MG63 (cell line): ENCODE data around the gene SGK1. TPM values are rescaled to one million over a fixed set of nuclear protein-coding genes. Genes with fewer than 3 reads are reported as not detected.
"Not testable (repeated sequence)": the region's sequence is repeated elsewhere in the genome, so short reads cannot be mapped to it uniquely, and the experiment has no call there.

Source experiments
- DNase-seq: peaks from one replicate; pipeline ENCODE4 v3.0.0-alpha.2; 2020
- H3K27me3 ChIP-seq: fragments of 250-450 bp; sonication (Bioruptor Pico); 2 replicates; pipeline ENCODE4 v1.5.1; 2020; ENCODE audit warnings: mild to moderate bottlenecking, moderate library complexity
- H3K36me3 ChIP-seq: fragments of 250-450 bp; sonication (Bioruptor Pico); 2 replicates; pipeline ENCODE4 v1.5.1; 2020; ENCODE audit warnings: mild to moderate bottlenecking, moderate library complexity
- H3K4me3 ChIP-seq: fragments of 250-450 bp; sonication (Bioruptor Pico); 2 replicates; pipeline ENCODE4 v1.5.1; 2020; ENCODE audit warnings: mild to moderate bottlenecking, moderate library complexity
- H3K9me3 ChIP-seq: fragments of 250-450 bp; sonication (Bioruptor Pico); 2 replicates; pipeline ENCODE4 v1.5.1; 2020; ENCODE audit warnings: mild to moderate bottlenecking, moderate library complexity
- total RNA-seq: library from RNA; depleted of rRNA; stranded (reverse); fragments of >200 nt; shearing (Covaris generic); gene quantifications from 2 replicates; pipeline ENCODE4 v1.2.3, GENCODE V29; 2014; ENCODE audit warnings: low replicate concordance

The SGK1 gene
- total RNA-seq, 1 experiment from 2014 or later = 80.0 TPM

DNA sequence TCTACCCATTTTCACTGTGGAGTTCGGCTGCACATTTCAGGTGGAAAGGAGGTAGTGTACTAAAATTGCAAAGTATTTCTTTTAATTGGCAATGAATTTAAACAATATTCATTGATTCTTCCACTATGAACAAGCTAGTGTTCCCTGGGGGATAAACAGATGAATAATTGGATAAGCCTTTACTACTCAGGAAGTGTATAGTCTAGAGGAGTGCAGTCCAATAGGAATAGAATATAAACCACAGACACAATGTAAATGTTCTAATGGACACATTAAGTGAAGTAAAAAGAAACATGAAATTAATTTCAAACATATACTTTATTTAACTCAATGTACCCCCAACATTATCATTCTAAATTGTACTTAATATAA is 28.7 kb downstream of the SGK1 start:
- DNase-seq = no peak
- Histone ChIP-seq H3K9me3 (peaks cover 5% of the 10 kb centered on the region; the same call in 1 of the 2 replicates), H3K27me3 (no peaks in the 10 kb centered on the region), H3K4me3 (no peak overlapping the region), H3K36me3 (no peaks in the 10 kb centered on the region)

DNA sequence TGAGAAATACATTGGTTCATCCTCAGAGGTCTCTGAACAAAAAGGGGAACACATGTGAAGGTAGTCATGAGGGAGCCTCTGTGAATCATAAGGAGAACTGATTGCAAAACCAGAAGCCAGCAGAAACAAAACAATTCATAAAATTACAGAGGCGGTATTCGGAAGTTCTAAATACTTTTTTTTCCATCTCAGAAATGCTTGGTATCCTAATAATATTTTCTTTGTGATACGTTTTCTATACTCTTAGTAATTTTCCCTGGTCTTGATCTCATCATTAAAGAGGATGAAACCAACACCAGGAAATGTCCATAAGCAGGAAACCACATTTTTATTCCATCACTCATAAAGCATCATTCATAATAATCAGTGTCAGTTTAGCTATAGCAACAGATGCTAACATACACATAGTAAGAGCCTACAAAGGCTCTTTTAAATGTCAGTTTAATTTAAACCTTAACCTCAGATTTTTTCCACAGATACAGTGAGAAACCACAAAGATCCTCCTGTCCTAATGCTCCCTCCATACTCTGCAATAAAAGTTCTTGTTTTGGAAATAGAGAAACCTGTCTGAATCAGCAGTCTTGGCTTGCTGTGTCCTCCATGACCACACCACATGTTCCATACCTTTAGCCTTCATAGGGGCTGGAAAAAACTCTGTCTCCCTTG is 29.2 kb downstream of the SGK1 start:
- H3K4me3 ChIP-seq = no peak overlapping the region
- no peaks in the 10 kb centered on the region for H3K27me3 ChIP-seq
- H3K36me3 ChIP-seq = no peaks in the 10 kb centered on the region
- peaks cover 5% of the 10 kb centered on the region; the same call in 1 of the 2 replicates for H3K9me3 ChIP-seq
- DNase-seq = no peak

DNA sequence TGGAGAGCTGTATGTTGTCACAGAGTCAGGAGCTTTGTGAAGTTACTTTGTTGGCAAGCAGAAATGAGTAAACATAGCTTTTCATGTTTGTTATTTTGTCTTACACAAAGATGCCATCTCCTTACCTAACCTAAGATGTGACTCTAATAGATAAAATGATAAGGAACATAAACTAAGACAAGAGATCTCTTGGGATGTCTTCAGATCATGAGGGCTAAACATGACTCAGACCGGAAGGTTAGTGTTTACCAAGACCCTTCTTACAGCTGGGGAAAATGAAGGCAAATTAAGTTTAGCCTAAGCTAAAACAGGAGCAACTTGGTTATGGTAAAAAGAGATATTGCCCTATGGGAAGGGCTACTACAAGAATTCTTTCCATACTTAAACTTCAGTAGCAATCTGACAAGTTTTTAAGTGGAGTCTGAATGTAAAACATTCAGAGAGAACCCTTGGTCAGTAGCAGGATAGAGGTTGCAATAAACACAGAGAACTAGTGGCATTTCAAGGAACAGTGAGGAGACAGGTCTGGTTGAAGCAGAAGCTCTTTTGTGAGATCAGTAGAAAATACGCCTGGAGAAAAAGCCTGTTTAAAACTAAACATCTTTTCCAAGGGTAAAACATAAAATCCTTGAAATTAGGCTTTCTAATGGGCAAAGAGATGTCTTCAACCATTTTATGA is 29.9 kb downstream of the SGK1 start:
- Histone ChIP-seq H3K9me3 (peaks cover 5% of the 10 kb centered on the region; the same call in 1 of the 2 replicates), H3K27me3 (no peaks in the 10 kb centered on the region), H3K36me3 (no peaks in the 10 kb centered on the region), H3K4me3 (no peak overlapping the region)
- no peak for DNase-seq

DNA sequence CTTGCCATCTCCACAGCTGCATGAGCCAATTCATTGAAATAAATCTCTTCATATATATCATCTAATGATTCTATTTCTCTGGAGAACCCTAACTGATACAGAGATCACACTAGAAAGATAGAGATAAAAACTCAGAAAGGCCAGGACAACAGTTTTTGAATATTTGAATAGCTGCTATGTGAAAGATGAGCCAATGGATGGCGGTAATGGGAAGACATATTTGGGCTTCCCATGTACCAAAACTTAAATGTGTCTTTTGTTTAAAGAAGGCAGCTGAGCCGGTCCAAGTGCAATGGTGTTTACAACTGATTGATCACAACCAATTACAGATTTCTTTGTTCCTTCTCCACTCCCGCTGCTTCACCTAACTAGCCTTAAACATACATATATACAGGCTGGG is 35.1 kb downstream of the SGK1 start:
- no peaks in the 10 kb centered on the region for H3K9me3 ChIP-seq
- no peaks in the 10 kb centered on the region for H3K36me3 ChIP-seq
- no peaks in the 10 kb centered on the region for H3K27me3 ChIP-seq
- no peak for DNase-seq
- no peak overlapping the region for H3K4me3 ChIP-seq

DNA sequence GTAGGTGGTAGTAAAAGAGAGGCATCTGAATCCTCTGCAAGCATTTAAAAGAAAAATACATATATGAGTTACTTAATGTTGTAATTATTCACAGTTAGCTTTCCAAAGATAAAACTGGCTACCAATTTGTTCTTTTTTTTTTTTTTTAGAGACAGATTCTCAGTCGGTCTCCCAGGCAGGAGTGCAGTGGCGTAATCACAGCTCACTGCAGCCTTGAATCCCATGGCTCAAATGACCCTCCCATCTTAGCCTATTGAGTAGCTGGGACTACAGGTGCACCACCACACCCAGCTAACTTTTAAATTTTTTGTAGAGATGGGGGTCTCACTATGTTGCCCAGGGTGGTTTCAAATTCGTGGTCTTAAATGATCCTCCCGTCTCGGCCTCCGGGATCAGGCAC is 36.5 kb downstream of the SGK1 start:
- Histone ChIP-seq H3K4me3 (no peak overlapping the region), H3K27me3 (no peaks in the 10 kb centered on the region), H3K36me3 (no peaks in the 10 kb centered on the region), H3K9me3 (no peaks in the 10 kb centered on the region)
- no peak for DNase-seq

DNA sequence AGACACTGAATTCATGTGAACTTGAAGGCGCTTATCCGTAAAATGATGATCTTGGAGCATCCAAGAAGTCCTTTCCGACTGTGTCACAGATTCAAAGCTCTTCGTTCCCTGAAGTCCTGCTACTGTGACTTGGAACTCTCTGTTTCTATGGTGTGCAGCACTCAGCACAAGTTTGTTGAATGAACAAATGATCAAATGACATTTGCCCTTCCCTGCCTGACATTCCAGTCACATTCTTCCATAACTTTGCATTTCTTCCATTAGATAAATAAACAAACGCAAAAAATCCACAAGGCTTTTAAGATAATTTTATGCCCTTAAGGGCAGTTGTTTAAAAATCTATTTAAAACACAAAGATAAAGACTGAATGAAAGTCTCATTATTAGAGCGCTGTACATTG is 39.9 kb downstream of the SGK1 start:
- Histone ChIP-seq H3K27me3 (no peaks in the 10 kb centered on the region), H3K9me3 (no peaks in the 10 kb centered on the region), H3K36me3 (no peaks in the 10 kb centered on the region), H3K4me3 (no peak overlapping the region)
- DNase-seq = no peak

DNA sequence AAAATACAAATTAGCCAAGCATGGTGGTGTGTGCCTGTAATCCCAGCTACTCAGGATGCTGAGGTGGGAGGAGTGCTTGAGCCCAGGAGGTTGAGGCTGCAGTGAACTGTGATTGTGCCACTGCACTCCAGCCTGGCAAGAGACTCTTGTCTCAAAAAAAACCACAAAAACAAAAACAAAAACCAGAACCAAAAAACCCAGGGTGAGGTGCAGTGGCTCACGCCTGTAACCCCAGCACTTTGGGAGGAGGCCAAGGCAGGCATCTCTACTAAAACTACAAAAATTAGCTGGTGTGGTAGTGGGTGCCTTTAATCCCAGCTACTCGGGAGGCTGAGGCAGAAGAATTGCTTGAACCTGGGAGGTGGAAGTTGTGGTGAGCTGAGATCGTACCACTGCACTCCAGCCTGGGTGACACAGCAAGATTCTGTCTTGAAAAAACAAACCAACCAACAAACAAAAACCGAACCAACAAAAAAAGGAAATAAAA is 41.0 kb downstream of the SGK1 start:
- H3K27me3 ChIP-seq, H3K9me3 ChIP-seq, H3K4me3 ChIP-seq, H3K36me3 ChIP-seq, DNase-seq: not testable (repeated sequence)

DNA sequence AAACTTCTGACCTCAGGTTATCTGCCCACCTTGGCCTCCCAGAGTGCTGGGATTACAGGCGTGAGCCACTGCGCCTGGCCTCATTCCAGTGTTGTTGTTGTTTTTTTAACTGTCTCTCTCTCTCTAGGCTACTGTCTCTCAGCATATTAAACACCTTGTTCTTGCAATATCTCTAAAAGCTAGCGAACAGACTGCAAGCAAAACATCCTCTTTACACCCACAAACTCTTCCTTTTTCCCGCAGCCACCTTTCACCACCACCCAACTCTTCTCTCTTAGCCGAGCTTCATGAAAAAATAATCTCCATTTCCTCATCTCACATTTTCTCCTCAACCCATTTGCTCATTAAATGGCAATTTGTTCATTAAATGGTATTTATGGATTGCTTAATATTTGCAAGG is 45.5 kb downstream of the SGK1 start:
- Histone ChIP-seq H3K9me3 (no peaks in the 10 kb centered on the region), H3K4me3 (no peak overlapping the region), H3K36me3 (no peaks in the 10 kb centered on the region), H3K27me3 (no peaks in the 10 kb centered on the region)
- DNase-seq = no peak

DNA sequence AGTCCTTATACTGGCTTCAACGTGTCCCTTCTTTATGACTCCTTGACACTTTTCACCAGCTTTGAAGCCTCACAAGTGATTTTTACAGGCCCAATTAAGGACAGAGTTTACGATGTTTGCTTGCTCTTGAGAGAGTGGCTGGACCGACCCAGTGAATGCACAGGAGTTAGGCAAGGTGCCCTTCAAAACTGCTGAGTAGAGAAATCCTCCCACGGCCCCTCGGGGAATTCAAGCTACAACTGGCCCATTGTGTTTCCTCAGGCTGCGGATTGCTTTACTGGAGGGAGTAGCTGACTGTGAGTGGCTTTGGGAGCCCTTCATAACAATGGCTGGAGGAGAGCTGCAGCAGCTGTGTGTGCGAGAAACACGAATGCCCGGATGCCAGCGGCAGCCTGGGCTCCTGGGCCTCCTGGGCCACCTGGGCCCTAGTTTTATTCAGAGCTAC is 50.0 kb downstream of the SGK1 start:
- H3K4me3 ChIP-seq = no peak overlapping the region
- no peak for DNase-seq
- H3K27me3 ChIP-seq = no peaks in the 10 kb centered on the region
- H3K36me3 ChIP-seq = no peaks in the 10 kb centered on the region
- no peaks in the 10 kb centered on the region for H3K9me3 ChIP-seq

DNA sequence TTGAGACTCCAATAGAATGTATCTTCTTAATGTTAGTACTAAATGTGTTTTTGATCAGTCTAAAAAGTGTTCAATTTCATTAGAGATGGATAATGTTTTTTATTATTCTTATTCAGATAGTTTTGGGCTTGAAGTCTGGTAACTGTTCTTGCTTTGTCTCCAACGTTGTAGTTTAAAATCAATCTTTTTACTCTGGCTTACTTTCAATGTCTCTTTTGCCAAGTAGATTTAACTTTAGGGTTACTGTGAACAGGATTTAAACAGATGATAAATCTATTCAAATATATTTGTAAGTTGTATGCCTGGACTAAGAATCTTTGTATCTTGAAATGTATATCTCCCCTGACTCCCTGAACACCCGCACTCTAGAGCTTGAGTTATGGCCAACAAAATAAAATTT is 51.1 kb downstream of the SGK1 start:
- H3K4me3 ChIP-seq = no peak overlapping the region
- no peak for DNase-seq
- H3K9me3 ChIP-seq = no peaks in the 10 kb centered on the region
- H3K36me3 ChIP-seq = no peaks in the 10 kb centered on the region
- no peaks in the 10 kb centered on the region for H3K27me3 ChIP-seq

DNA sequence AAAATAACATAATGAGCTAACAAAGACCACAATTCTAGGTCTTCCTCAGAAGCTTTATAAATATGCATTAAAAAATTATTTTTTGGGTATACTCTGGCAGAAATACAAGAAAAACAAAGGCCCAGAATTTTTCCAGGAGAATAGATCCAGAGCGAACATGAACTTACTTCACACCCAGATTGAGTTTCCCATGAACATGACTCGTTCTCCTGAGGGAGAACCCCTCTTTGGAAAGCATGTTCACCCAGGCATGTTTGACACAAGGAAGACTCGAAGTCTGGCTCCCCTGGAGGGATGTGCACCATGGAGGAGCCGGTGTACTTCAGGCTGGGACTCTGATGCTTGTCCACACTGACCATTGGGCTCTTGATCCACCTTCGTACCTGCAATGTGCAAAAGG is 56.1 kb downstream of the SGK1 start:
- H3K9me3 ChIP-seq = no peaks in the 10 kb centered on the region
- DNase-seq = no peak
- H3K36me3 ChIP-seq = no peaks in the 10 kb centered on the region
- H3K27me3 ChIP-seq = no peaks in the 10 kb centered on the region
- no peak overlapping the region for H3K4me3 ChIP-seq

DNA sequence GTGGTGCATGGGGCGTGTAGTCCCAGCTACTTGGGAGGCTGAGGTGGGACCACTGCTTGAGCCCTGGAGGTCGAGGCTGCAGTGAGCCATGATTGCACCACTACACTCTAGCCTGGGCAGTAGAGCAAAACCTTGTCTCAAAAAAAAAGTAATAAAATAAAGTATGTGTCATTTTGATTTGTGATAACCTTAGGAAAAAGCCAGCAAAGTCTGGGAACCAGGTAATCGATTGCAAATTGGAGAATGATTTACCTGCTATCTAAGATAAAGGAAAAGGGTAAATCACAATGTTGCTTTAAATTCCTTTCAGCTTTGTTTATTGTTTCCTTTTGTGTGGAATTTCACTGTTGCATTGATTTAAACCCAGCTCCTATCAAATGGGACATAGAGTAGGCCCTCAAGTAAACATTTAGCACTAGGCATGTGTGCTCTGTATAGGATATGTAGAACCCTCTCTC is 59.0 kb downstream of the SGK1 start:
- DNase-seq = no peak
- no peaks in the 10 kb centered on the region for H3K9me3 ChIP-seq
- H3K36me3 ChIP-seq = no peaks in the 10 kb centered on the region
- no peaks in the 10 kb centered on the region for H3K27me3 ChIP-seq
- no peak overlapping the region for H3K4me3 ChIP-seq

DNA sequence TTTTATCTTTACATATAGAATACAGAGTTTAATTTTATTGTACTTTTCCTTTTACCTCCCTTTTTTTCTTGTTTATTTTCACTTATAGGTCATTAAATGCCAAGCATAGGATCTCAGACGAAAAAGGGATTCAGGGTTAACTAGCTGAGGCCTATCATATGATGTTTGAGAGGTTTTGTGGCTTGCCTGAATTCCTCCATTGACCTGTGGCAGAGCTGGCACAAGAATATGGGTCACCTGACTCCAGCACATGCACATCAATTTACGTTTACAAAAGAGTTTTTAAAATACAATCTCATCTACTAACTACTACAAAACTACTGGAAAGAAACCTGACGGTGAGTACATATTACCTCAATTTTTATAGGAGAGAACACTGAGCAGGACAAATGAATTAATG is 60.4 kb downstream of the SGK1 start:
- no peaks in the 10 kb centered on the region for H3K9me3 ChIP-seq
- H3K4me3 ChIP-seq = no peak overlapping the region
- no peaks in the 10 kb centered on the region for H3K27me3 ChIP-seq
- no peak for DNase-seq
- H3K36me3 ChIP-seq = no peaks in the 10 kb centered on the region

DNA sequence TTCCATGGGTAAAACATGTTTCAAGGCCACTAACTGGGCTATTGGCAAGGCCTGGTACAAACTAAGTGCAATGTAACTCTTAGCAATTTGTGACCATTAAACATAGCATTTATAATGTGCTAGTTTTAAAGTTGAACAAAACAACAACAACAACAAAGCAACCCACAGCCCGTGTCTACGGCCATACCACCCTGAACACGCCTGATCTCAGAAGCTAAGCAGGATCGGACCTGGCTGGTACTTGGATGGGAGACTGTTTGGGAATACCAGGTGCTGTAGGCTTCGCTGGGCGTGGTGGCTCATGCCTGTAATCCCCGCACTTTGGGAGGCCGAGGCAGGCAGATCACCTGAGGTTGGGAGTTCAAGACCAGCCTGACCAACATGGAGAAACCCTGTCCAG is 61.0 kb downstream of the SGK1 start:
- DNase-seq = no peak
- Histone ChIP-seq H3K9me3 (no peaks in the 10 kb centered on the region), H3K36me3 (no peaks in the 10 kb centered on the region), H3K27me3 (no peaks in the 10 kb centered on the region), H3K4me3 (no peak overlapping the region)

DNA sequence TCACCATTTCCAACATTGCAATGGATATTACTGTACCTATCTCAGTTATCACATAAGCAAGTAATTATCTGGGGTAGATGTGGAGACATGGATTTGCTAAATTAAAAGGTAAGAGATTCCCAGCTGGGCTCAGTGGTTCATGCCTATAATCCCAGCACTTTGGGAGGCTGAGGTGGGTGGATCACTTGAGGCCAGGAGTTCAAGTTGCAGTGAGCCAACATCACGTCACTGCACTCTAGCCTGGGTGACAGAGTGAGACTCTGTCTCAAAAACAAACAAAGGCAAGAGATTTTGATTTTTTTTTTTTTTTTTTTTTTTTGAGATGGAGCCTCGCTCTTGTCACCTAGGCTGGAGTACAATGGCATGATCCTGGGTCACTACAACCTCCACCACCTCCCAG is 62.6 kb downstream of the SGK1 start:
- H3K4me3 ChIP-seq, H3K36me3 ChIP-seq, H3K9me3 ChIP-seq, DNase-seq, H3K27me3 ChIP-seq: not testable (repeated sequence)

DNA sequence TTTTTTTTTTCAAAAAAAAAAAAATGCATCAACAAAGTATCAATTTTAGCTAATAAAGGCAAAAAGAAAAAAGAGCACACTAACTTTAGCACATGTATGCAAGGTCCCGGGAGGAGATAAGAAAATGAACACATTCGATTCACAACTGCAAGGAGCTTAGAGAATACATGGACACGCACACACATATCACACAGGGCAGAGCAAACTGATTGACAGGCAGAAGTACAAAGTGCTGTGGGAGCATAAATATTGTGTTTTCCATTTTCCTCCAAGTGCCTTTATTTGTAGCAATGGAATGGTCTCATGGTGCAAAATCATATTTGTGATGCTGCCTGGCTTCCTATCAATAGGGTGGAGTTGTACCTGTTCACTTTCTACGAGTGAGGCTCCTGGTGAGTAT is 63.8 kb downstream of the SGK1 start:
- no peak for DNase-seq
- Histone ChIP-seq H3K4me3 (no peak overlapping the region), H3K36me3 (no peaks in the 10 kb centered on the region), H3K27me3 (no peaks in the 10 kb centered on the region), H3K9me3 (no peaks in the 10 kb centered on the region)

DNA sequence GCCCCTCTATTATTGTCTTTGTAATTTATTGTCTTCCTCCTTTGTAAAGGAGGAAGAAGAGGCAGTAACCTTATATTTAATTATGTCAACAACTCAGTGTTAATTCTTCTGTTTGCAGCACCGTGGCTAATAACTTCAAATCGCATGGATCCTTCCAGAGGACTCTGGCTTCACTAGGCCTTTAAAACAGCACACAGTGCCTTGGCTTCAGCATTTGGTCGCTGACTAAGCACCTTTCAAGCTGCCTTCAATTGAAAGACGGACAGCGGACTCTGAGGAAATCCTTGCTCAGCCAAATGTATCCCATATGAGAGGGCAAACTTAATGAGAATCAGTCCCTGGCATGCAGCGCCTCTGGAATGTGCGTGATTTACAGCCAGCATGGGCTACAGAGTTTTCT is 64.2 kb downstream of the SGK1 start:
- H3K36me3 ChIP-seq = no peaks in the 10 kb centered on the region
- no peaks in the 10 kb centered on the region for H3K9me3 ChIP-seq
- H3K27me3 ChIP-seq = no peaks in the 10 kb centered on the region
- no peak overlapping the region for H3K4me3 ChIP-seq
- peak; percentile 38 for DNase-seq

DNA sequence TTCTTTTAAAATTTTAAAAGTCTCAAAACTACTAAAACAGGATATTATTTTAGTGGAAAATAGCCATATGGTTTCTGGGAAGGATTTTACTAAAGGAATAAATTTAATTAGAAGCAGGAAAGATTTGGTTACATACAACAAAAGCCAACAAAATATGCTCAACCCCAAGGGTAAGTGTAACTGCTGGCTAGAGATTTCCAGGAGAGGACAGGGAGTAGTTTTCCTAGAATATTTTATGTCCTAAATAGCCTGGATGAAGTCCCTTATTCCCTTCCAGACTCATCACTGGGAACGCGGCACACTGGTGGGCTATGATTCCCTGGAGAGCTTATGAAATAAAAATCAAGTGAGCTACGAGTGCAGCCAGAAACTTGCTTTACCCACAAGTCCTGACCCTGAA is 66.6 kb downstream of the SGK1 start:
- H3K9me3 ChIP-seq = no peaks in the 10 kb centered on the region
- no peaks in the 10 kb centered on the region for H3K27me3 ChIP-seq
- no peak overlapping the region for H3K4me3 ChIP-seq
- no peaks in the 10 kb centered on the region for H3K36me3 ChIP-seq
- no peak for DNase-seq
